ENCODE measurements around the gene SERPINB2.

Gene SERPINB2

DNA sequence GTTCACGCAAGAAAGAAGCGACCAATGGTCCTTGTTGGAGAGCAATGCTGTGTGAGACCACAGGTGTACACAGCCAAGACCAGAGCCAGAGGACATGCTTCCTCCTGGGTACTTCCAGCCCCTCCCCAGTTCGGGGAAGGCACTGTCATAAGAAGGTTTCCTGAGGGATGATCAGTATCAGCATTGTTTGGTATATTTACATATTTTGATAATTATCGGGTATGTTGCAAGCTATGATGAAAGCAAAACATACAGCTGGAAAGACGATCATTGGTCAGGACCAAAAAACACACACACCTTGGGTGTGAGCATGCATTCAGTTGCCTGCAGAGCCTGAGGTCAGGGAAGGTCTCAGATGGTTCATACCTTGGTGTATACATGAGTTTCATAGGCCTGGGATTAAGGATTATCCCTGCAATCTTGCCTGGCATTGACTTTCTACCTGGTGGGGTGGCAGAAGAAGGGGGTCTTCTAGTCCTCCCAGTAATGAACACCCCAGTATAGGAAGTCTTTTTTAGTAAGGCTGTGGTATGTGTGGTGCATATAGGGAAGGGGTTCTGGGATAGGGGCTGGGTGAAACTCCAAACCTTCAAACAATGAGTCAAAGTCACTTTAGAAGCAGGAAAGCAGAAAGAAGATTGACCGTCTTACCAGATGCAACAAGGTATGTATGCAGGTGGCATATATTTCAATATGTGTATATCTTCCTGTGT lies 2.9 kb downstream of the SERPINB2 start:
- DNase-seq, result no peak
- Histone ChIP-seq H3K27me3 (no peaks in the 10 kb centered on the region), H3K9me3 (no peaks in the 10 kb centered on the region), H3K4me1 (no peaks in the 10 kb centered on the region), H3K36me3 (no peaks in the 10 kb centered on the region), H3K4me3 (ENCODE audit: low read depth, low read length) (no peak overlapping the region)
- TF ChIP-seq, protein P1, sequence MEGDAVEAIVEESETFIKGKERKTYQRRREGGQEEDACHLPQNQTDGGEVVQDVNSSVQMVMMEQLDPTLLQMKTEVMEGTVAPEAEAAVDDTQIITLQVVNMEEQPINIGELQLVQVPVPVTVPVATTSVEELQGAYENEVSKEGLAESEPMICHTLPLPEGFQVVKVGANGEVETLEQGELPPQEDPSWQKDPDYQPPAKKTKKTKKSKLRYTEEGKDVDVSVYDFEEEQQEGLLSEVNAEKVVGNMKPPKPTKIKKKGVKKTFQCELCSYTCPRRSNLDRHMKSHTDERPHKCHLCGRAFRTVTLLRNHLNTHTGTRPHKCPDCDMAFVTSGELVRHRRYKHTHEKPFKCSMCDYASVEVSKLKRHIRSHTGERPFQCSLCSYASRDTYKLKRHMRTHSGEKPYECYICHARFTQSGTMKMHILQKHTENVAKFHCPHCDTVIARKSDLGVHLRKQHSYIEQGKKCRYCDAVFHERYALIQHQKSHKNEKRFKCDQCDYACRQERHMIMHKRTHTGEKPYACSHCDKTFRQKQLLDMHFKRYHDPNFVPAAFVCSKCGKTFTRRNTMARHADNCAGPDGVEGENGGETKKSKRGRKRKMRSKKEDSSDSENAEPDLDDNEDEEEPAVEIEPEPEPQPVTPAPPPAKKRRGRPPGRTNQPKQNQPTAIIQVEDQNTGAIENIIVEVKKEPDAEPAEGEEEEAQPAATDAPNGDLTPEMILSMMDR (IDR thresholded peaks at IDR 0.05; ENCODE audit: low read depth, low read length), result no peak

DNA sequence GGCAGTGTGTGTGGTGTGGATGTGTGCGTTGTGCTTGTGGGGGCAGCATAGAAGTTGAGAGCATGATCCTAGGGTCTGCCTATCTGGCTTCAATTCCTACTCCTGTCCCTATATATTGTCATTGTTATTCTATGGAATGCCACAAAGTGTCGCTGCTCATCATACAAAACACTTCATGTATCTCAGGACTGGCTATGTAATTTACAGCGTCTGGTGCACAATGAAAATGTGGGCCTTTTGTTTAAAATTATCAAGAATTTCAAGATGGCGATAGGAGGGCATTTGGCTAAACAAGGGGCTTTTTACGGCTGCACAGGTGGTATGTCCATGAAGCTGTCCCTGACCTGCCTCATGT lies 3.4 kb downstream of the SERPINB2 start:
- no peak for DNase-seq
- Histone ChIP-seq H3K27me3 (no peaks in the 10 kb centered on the region), H3K4me3 (ENCODE audit: low read depth, low read length) (no peak overlapping the region), H3K4me1 (no peaks in the 10 kb centered on the region), H3K36me3 (no peaks in the 10 kb centered on the region), H3K9me3 (no peaks in the 10 kb centered on the region)
- TF ChIP-seq, protein P1 (IDR thresholded peaks at IDR 0.05; ENCODE audit: low read depth, low read length), result peak; percentile 39

DNA sequence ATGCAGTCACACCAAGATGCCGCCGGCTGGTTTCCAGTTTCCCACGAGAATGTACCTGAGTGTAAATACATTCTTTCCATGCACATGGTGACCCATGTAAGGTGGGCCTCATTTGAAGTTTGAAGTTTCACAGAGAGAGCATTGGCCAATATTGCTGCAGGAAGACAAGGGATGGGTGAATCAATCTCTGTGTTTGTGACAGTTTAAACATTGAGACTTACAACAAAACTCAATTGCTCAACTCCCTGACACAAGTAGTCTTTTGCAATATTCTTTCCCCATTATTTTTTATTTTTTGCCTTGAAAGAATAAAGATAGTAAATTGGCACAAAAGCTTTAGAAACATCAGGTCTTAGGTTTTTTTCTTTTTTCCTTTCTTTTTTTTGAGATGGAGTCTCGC lies 5.1 kb downstream of the SERPINB2 start:
- Histone ChIP-seq H3K4me1 (no peaks in the 10 kb centered on the region), H3K36me3 (no peaks in the 10 kb centered on the region), H3K27me3 (no peaks in the 10 kb centered on the region), H3K4me3 (ENCODE audit: low read depth, low read length) (no peak overlapping the region), H3K9me3 (no peaks in the 10 kb centered on the region)
- TF ChIP-seq, protein P1 (IDR thresholded peaks at IDR 0.05; ENCODE audit: low read depth, low read length), result no peak
- no peak for DNase-seq

DNA sequence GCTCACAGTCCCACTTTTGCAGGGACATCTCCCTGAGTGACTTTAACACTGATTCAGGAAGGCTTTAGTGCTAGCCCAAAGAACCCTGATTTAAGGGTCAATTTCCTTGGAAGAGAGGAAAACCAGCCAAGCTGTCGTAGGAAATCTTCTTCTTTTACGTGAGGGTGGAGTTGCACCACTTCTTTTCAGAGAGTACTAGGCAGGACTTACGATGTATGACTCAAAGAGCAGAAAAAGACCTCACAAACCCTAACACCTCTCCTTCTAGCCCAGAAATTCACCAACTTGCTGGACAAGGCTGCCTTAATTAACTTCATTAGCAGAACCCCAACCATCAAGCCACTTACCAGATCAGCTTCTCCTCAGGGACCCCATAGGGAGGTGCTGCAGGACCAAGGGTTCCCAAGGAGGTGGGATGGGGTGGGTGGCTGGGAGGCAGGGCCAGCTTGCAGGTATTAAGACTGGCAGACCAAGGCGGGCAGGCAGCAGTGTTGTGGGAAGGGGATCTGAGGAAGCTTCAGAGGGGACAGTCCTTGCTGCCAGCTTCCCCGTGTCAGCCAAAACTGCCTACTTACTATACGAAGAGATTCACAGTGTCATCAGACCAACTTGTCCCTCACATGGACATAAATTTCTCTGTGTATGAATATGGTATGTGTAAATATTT lies 6.7 kb downstream of the SERPINB2 start:
- no peaks in the 10 kb centered on the region for H3K4me1 ChIP-seq
- no peak overlapping the region for H3K4me3 ChIP-seq (ENCODE audit: low read depth, low read length)
- no peaks in the 10 kb centered on the region for H3K9me3 ChIP-seq
- no peaks in the 10 kb centered on the region for H3K27me3 ChIP-seq
- TF ChIP-seq, protein P1 (IDR thresholded peaks at IDR 0.05; ENCODE audit: low read depth, low read length), result no peak
- no peak for DNase-seq
- H3K36me3 ChIP-seq, result no peaks in the 10 kb centered on the region

DNA sequence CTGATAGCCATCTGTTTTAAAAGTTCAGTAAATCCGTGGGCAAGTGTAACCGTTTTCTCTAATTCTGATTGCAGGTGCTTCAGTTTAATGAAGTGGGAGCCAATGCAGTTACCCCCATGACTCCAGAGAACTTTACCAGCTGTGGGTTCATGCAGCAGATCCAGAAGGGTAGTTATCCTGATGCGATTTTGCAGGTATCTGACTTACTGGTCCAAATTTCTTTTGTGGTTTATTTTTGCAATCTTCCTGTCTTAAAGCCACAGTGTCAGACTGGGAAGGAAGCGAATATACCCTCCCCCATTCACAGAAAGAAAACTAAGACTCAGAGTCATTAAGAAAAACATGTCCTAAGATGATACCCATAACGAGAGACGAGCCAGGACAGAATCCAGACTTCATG lies 7.7 kb downstream of the SERPINB2 start:
- Histone ChIP-seq H3K36me3 (no peaks in the 10 kb centered on the region), H3K9me3 (no peaks in the 10 kb centered on the region), H3K27me3 (no peaks in the 10 kb centered on the region), H3K4me3 (ENCODE audit: low read depth, low read length) (no peak overlapping the region), H3K4me1 (no peaks in the 10 kb centered on the region)
- TF ChIP-seq, protein P1 (IDR thresholded peaks at IDR 0.05; ENCODE audit: low read depth, low read length), result no peak
- no peak for DNase-seq

DNA sequence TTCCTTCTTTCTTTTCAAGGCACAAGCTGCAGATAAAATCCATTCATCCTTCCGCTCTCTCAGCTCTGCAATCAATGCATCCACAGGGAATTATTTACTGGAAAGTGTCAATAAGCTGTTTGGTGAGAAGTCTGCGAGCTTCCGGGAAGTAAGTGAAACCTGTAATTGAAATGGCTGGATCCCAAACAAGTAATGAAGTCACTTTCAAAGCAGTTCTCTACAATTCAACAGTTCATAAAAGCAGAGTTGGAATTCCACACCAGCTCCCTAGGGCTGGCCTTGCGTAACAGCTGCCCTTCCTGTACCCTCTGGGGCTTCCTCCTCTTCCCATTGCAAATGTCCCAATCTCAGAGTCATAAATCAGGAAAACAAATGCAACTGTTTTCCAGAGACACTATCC lies 9.6 kb downstream of the SERPINB2 start:
- no peaks in the 10 kb centered on the region for H3K27me3 ChIP-seq
- TF ChIP-seq, protein P1 (IDR thresholded peaks at IDR 0.05; ENCODE audit: low read depth, low read length), result no peak
- no peak for DNase-seq

More for the DNA sequence above, 9.6 kb downstream of the SERPINB2 start:
- H3K36me3 ChIP-seq, result no peaks in the 10 kb centered on the region
- no peaks in the 10 kb centered on the region for H3K4me1 ChIP-seq
- H3K4me3 ChIP-seq (ENCODE audit: low read depth, low read length), result no peak overlapping the region
- H3K9me3 ChIP-seq, result no peaks in the 10 kb centered on the region
